ENCODE results near the gene LSG1. TPM values are rescaled to one million over a fixed set of nuclear protein-coding genes. Genes with fewer than 3 reads are reported as not detected.

LSG1 gene
- polyA plus RNA-seq, 1 experiment = 23.9 TPM

DNA sequence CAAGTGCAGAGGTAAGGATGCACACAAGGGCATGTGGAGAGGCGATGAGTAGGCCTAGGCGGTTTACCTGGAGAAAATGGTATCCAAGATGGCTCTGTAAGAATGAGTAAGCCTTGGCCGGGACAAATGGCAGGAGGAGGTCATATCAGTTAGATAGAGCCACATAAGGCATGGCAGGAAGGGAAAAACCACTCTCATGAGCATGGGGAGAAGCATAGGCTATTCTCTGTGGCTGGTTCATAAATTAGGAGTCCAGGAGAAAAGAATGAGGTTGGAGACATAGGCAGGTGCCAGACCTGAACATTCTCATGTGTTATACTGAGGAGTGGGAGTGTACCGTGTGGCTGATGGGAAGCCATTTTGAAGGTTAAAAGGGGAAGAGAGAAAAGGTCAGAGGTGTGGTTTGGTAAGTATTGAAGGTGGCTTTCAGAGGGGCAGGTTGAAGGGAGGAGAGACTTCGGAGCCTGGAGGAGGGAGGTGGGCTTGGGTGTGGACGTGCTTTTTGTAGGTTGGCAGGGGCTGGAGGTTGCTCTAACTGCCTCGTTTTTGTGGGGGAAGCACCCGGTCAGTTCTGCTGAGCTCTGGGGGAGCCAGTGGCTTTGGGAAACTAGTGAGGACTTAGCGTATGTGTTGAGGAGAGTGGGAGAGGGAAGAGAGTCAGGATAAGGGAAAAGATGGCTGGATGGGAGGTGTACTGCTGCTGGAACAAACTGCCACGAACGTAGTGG, 9.1 kb upstream of the LSG1 start:
- Histone ChIP-seq H3K4me3 (ENCODE audit: low read depth, low read length) (no peak overlapping the region), H3K27me3 (ENCODE audit: control insufficient read depth, insufficient read depth, low read length) (0 out of 2 replicates have a peak, but pooled peaks cover 3% of the 10 kb centered on the region), H3K36me3 (ENCODE audit: control insufficient read depth, insufficient read depth, low read length) (no peaks in the 10 kb centered on the region)
- POLR2A ChIA-PET = no interaction called here
- TF ChIP-seq, protein P1, sequence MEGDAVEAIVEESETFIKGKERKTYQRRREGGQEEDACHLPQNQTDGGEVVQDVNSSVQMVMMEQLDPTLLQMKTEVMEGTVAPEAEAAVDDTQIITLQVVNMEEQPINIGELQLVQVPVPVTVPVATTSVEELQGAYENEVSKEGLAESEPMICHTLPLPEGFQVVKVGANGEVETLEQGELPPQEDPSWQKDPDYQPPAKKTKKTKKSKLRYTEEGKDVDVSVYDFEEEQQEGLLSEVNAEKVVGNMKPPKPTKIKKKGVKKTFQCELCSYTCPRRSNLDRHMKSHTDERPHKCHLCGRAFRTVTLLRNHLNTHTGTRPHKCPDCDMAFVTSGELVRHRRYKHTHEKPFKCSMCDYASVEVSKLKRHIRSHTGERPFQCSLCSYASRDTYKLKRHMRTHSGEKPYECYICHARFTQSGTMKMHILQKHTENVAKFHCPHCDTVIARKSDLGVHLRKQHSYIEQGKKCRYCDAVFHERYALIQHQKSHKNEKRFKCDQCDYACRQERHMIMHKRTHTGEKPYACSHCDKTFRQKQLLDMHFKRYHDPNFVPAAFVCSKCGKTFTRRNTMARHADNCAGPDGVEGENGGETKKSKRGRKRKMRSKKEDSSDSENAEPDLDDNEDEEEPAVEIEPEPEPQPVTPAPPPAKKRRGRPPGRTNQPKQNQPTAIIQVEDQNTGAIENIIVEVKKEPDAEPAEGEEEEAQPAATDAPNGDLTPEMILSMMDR (IDR thresholded peaks at IDR 0.05; ENCODE audit: insufficient read depth, low read depth, low read length) = no peak
- CTCF ChIA-PET = interaction anchor here (1.9 to 8.0 kb wide), 5 partner anchors 8 to 589 kb away, joined by 7 to 97 read pairs (median 47); partner anchors contain the start of genes LSG1 and XXYLT1
- no peak for DNase-seq (ENCODE audit: low read depth)

- ChIA-PET POLR2A (no interaction called here), CTCF (no interaction called here)
- DNase-seq (ENCODE audit: low read depth) = no peak
- Histone ChIP-seq H3K36me3 (ENCODE audit: control insufficient read depth, insufficient read depth, low read length) (no peaks in the 10 kb centered on the region), H3K4me3 (ENCODE audit: low read depth, low read length) (no peak overlapping the region), H3K27me3 (ENCODE audit: control insufficient read depth, insufficient read depth, low read length) (peaks cover 8% of the 10 kb centered on the region)
- TF ChIP-seq, protein P1 (IDR thresholded peaks at IDR 0.05; ENCODE audit: insufficient read depth, low read depth, low read length) = no peak
Observed at GRCh38 chr3:194676471-194676870, 4.5 kb upstream of the LSG1 start.

- TF ChIP-seq, protein P1 (IDR thresholded peaks at IDR 0.05; ENCODE audit: insufficient read depth, low read depth, low read length) = no peak
- no peaks in the 10 kb centered on the region for H3K36me3 ChIP-seq (ENCODE audit: control insufficient read depth, insufficient read depth, low read length)
- DNase-seq (ENCODE audit: low read depth) = no peak
- peaks cover 8% of the 10 kb centered on the region for H3K27me3 ChIP-seq (ENCODE audit: control insufficient read depth, insufficient read depth, low read length)
- ChIA-PET CTCF (interaction anchor here (5.6 kb wide), 1 partner anchor 9 kb away, joined by 97 read pairs; the partner anchor contains the start of gene FAM43A), POLR2A (no interaction called here)
- no peak overlapping the region for H3K4me3 ChIP-seq (ENCODE audit: low read depth, low read length)
Observed at GRCh38 chr3:194675680-194676079, 3.7 kb upstream of the LSG1 start.

DNA sequence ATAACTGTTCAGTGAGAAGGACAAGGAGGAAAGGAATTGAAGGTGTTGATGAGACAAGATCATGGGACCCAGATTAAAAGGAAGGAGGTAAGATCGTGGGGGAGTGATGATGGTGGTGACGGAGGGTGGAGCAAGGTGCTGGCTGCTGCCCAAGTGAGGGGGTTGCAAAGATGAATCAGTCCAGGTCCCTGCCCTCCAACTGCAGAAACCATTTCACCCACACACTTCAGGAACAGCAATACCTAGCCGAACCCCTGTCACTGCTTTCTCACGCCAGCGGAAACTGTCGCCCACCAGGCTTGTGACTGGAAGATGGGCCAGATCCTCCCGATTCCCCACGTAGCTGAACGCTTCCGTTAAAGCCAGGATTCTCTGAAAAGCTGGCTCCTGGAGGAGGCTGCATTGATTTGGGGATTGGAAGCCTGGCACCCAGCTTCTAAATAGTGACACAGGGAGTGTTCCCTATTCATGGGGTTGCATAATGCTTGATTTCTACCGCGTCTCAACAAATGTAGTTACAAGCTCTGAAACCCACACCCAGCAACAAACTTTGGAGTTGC, 3.2 kb upstream of the LSG1 start:
- POLR2A ChIA-PET = no interaction called here
- TF ChIP-seq, protein P1 (IDR thresholded peaks at IDR 0.05; ENCODE audit: insufficient read depth, low read depth, low read length) = no peak

GRCh38 chr3:194673761-194674160, 1.8 kb upstream of the LSG1 start:
- Histone ChIP-seq H3K4me3 (ENCODE audit: low read depth, low read length) (no peak overlapping the region), H3K27me3 (ENCODE audit: control insufficient read depth, insufficient read depth, low read length) (peaks cover 8% of the 10 kb centered on the region), H3K36me3 (ENCODE audit: control insufficient read depth, insufficient read depth, low read length) (no peaks in the 10 kb centered on the region)
- TF ChIP-seq, protein P1 (IDR thresholded peaks at IDR 0.05; ENCODE audit: insufficient read depth, low read depth, low read length) = no peak
- DNase-seq (ENCODE audit: low read depth) = no peak
- POLR2A ChIA-PET = no interaction called here
- CTCF ChIA-PET = interaction anchor here (5.3 to 5.6 kb wide), 2 partner anchors 11 to 596 kb away, joined by 46 to 97 read pairs; partner anchors contain the start of genes FAM43A and XXYLT1

More for the DNA sequence above, 3.2 kb upstream of the LSG1 start:
- CTCF ChIA-PET = interaction anchor here (0.6 to 5.6 kb wide), 2 partner anchors 10 to 409 kb away, joined by 3 to 97 read pairs; partner anchors contain the start of gene FAM43A
- H3K27me3 ChIP-seq (ENCODE audit: control insufficient read depth, insufficient read depth, low read length) = peaks cover 8% of the 10 kb centered on the region
- no peak for DNase-seq (ENCODE audit: low read depth)
- no peaks in the 10 kb centered on the region for H3K36me3 ChIP-seq (ENCODE audit: control insufficient read depth, insufficient read depth, low read length)
- H3K4me3 ChIP-seq (ENCODE audit: low read depth, low read length) = no peak overlapping the region

Data from BJ (cell line).